ENCODE results near the gene KDM8.

The KDM8 gene

GRCh38 chr16:27231692-27232060 lies 28.4 kb downstream of the KDM8 start:
- DNase-seq = no peak

GRCh38 chr16:27232061-27232900 lies 29.0 kb downstream of the KDM8 start:
- peak; percentile 40 for DNase-seq

GRCh38 chr16:27232901-27233625 lies 29.7 kb downstream of the KDM8 start:
- DNase-seq = no peak

GRCh38 chr16:27233731-27234130 lies 30.4 kb downstream of the KDM8 start:
- DNase-seq = no peak

GRCh38 chr16:27234171-27234570 lies 30.8 kb downstream of the KDM8 start:
- no peak for DNase-seq

GRCh38 chr16:27234603-27235002 lies 31.3 kb downstream of the KDM8 start:
- DNase-seq = no peak

- peak; percentile 72 for DNase-seq
Observed at GRCh38 chr16:27235055-27235937, 32.0 kb downstream of the KDM8 start.

- DNase-seq = no peak
Observed at GRCh38 chr16:27235938-27236245, 32.6 kb downstream of the KDM8 start.

- DNase-seq = no peak
Observed at GRCh38 chr16:27236635-27237218, 33.4 kb downstream of the KDM8 start.

- peak; percentile 23 for DNase-seq
Observed at GRCh38 chr16:27237219-27238015, 34.1 kb downstream of the KDM8 start.

GRCh38 chr16:27238016-27238587 lies 34.8 kb downstream of the KDM8 start:
- peak; percentile 57 for DNase-seq

- DNase-seq = no peak
Observed at GRCh38 chr16:27238591-27238990, 35.3 kb downstream of the KDM8 start.

- no peak for DNase-seq
Observed at GRCh38 chr16:27239026-27239425, 35.7 kb downstream of the KDM8 start.

GRCh38 chr16:27239906-27240655 lies 36.8 kb downstream of the KDM8 start:
- DNase-seq = no peak

GRCh38 chr16:27240948-27241531 lies 37.7 kb downstream of the KDM8 start:
- no peak for DNase-seq

GRCh38 chr16:27241658-27242057 lies 38.3 kb downstream of the KDM8 start:
- DNase-seq = no peak

- no peak for DNase-seq
Observed at GRCh38 chr16:27242398-27242797, 39.1 kb downstream of the KDM8 start.

GRCh38 chr16:27242868-27243590 lies 39.7 kb downstream of the KDM8 start:
- DNase-seq = no peak

- DNase-seq = no peak
Observed at GRCh38 chr16:27243725-27244362, 40.5 kb downstream of the KDM8 start.
